GM21528 (cell line): ENCODE data around the gene HFE.

Experiments
- ATAC-seq: cut with Tn5 transposase; IDR thresholded peaks from one replicate; pipeline ENCODE4 v1.9.1; 2021; ENCODE audit warnings: mild to moderate bottlenecking, moderate library complexity; ENCODE audit not compliant: unreplicated experiment, low FRiP score

HFE gene

DNA sequence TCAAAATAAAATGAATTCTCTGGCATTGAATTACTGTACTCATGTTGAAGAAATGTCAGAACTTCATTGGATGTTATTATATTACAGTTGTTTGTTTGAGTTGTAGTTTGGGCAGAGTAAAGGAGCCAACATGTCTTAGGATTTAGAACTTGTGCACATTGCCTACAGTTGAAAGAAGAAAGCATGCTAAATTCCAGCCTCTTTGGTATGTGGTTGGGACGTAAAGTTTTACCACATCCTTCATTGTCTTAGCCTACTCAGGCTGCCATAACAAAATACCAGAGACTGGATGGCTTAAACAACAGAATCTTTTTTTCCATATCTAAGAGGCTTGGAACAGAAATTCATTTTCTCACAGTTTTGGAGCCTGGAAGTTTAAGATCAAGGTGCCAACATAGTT is 42.4 kb downstream of the HFE start:
- no peak for ATAC-seq

DNA sequence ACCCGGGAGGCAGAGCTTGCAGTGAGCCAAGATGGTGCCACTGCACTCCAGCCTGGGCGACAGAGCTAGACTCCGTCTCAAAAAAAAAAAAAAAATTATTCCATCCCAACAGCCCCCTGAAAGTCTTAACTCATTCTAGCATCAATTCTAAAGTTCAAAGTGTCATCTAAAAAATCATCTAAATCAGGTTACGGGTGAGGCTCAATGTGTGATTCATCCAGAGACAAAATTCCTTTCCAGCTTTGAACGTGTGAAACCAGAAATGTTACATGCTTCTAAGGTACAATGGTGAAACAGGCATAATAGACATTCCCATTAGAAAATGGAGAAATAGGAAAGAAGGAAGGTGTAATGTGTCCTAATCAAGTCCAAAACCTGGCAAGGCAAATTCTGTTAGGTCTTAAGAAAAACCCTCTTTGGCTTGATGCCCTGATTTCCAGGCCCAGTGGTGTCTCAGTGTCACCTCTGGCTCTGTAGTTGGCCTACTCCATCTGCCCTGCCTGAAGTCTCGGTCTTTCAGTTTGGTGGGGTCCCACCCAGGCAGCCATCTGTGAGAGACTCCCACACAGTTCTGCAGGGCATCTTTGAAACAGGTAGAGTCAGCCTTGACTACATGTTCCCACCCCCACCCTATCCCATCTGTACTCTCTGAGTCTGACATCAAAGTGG is 43.5 kb downstream of the HFE start:
- ATAC-seq, result no peak

DNA sequence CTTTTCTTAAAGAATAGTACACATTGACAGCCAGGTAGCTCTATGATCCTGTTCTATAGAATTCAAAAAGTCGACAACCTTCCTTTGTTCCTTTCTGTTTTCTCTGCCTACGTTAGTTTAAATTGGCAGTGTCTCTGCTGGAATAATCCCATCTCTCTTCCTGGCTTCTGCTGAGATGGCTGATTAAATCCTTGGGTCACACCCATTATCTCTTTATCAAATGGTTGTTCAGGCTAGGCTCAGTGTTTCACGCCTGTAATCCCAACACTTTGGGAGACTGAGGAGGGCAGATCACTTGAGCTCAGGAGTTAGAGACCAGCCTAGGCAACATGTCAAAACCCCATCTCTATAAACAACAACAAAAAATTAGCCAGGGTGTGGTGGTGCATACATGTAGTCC is 44.4 kb downstream of the HFE start:
- ATAC-seq, result no peak

DNA sequence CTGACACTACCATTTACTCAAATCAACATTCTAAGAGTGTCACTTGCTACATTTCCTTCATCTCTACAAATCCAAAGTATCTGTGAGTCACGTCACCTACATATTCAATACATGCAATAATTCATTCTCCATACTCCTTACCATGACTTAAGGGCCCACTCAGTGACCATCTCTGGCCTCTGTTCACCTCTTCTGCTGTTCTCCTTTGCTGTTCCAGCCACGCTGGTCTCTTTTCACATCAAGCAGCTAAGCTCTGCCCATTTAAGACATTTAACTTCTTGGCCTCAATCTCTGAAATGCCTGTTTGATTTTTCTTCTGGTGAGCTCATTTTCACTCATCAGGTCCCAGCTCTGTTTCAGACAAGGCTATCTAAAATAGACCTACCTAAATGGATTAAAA is 46.5 kb downstream of the HFE start:
- ATAC-seq, result no peak

DNA sequence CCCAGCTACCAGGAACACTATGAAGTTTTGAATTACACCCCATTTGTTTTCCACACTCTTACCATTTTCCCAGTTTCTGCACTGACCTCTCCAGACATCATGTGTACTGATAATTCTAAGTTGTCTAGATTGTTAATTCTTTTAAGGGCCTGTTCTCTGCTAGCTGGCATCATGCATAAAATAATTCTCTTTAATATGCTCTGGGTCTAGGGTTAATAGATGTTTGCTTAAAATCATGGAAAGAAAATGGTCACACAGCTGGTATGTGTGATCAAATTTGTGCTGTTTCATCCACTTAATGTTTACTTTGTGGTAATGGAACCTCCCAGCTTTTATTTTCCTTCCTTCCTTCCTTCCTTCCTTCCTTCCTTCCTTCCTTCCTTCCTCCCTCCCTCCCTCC is 49.1 kb downstream of the HFE start:
- no peak for ATAC-seq

DNA sequence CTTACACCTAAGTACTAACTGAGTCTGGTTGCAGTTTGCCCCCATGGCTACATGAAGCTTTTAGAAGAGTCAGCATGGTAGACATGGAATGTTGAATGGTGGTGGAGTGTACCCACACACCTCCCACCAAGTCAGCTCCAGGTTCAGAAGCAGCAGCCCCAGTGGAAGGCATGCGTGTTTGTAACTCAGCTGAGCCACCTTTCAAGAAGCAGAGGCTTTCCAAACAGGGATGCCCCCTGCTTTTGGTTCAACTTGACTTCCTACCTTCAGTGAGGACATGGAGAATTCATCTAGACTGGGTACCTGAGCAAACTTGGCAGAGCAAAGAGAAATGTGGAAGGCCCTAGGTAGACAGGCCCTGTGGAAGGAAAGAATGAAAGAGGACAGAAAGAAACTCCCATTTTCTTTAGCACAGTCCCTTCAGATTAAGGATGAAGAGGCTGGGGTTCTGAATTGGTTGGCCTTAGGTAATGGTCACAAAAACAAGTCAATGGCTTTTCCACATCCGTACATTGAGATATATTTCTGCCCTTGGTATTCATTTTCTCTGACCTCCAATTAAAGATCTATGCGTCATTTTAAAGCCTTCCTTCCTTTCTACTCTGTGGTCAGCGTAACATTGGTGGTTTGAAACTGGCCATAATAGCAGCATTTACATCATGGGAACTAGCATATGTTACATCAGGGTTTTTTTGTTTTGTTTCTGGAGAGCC is 53.2 kb downstream of the HFE start:
- ATAC-seq, result no peak

DNA sequence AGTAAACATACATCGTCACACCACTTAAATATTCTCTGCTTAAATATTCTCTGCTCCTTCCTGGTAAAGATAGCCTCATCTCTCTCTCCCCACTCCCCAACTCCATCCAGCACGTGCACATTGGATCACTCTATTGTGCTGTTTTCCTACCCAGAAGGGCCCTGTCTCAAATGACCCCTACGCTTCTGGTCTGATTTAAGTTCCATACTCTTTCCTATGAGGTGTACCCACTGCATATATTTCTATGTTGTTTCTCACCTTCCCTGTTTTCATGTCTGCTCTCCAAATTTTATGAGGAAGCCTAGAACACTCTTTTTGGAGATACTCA is 53.7 kb downstream of the HFE start:
- no peak for ATAC-seq

DNA sequence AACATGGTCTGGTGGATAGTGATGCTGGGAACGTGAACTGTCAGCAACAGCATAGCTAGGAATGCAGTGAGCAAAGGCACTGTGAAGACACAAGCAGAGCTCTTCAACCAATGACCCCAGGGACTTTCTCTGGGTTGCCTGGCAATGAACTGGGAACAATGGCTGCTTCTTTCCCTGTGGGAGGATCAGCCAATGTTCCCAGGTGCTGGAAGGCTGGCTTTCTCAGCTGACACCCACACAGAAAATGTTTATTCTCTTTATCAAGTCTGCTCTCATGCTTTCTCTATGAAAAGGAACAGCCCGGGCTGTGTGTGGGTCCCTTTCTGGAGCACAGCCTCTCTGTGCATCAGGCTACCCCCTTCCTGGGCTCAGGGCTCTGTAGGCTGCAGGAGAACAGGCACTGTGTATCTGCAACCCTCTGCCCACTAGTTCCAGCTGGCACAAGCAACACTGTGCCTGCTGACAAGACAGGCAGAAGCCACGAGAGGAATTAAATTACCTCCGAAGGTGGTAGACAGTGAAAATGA is 54.2 kb downstream of the HFE start:
- ATAC-seq, result no peak

DNA sequence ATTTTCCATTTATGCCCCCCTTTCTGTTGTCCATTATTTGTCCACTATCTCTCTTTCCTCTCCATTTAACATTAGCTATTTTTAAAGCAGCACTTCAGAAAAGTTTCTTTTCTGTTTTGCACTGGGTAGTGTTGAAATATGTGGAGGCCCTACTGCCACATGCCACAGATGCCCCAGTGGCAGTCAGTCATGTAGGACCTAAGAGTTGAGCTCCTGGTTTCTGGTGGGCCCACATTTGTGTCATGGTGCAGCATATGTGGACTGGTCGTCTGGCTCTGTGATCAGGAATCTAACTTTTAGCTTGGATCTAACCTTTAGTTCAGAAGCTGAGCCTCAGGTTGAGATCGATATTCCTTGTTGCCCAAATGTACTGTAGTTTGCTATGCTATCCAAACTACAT is 54.8 kb downstream of the HFE start:
- no peak for ATAC-seq
